ENCODE measurements around the gene ADAMTS13.

DNA sequence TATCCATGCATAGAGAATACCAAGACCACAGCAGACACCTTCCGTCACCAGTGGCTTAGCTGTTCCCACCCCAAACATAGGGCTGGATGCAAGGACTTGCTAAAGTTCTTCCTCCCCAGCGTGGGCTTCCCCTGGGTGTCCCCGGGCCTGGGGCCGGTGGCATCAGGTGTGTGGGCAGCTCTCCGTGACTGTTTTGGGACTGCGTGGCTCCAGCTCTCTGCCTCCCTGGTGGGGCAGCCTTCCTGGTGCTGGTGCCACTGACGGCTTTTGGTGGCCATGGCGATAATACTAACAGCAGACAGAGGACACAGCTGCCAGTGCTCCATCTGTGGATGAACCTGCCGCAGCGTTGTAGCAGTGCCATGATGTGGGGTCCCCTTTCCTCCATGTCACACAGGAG, 42.5 kb downstream of the ADAMTS13 start:
- TF ChIP-seq EZH2 (IDR thresholded peaks at IDR 0.05; ENCODE audit: insufficient read depth, poor library complexity, severe bottlenecking) = no peak
- TF ChIP-seq EZH2phosphoT487 (IDR thresholded peaks at IDR 0.05; ENCODE audit: insufficient read depth, low read depth) = no peak

All from GM23248 (cell line).